ENCODE data around the gene ZNF629. TPM values are rescaled to one million over a fixed set of nuclear protein-coding genes. Genes with fewer than 3 reads are reported as not detected.

ZNF629 gene
- total RNA-seq, 1 experiment from 2014 or later, result 18.4 TPM

- BruUV-seq (replicated peaks), result no TSS peak
- no peak for ATAC-seq
- peaks cover 30% of the 10 kb centered on the region for H3K79me2 ChIP-seq (ENCODE audit: insufficient read depth, low read length)
- no peaks in the 10 kb centered on the region for H3K27me3 ChIP-seq (ENCODE audit: insufficient read depth, low read length)
- peak overlapping the region; percentile 90 for H3K4me2 ChIP-seq (ENCODE audit: low read length)
- ChIA-PET CTCF (no interaction called here), POLR2A (no interaction called here), RAD21 (ENCODE audit: low non-redundant PET in 1 of 2, low total read pairs in 2 of 2, uncharacterized antibody in 2 of 2, unreplicated experiment in 2 of 2) (no interaction called here)
- intact Hi-C loops (cut with micrococcal nuclease), result no loop called here
- DNase-seq (ENCODE audit: low read depth, low spot score), result no peak
- no peaks in the 10 kb centered on the region for H3K9me2 ChIP-seq (ENCODE audit: insufficient read depth)
- H2AFZ ChIP-seq (ENCODE audit: low read depth, low read length, poor library complexity, severe bottlenecking), result no peak overlapping the region
- H3K9ac ChIP-seq (ENCODE audit: low read length), result peak overlapping the region; percentile 73
- no peak overlapping the region for H3K4me3 ChIP-seq (replicated peaks in 1 of 2; ENCODE audit: low read depth in 1 of 2, low read length in 2 of 2)
- H3K36me3 ChIP-seq (ENCODE audit: control insufficient read depth in 1 of 2, insufficient read depth in 2 of 2, low read length in 2 of 2), result peaks cover 34 to 49% of the 10 kb centered on the region in 2 experiments; a peak in 3 of 4 replicates
- no peaks in the 10 kb centered on the region for H4K20me1 ChIP-seq (ENCODE audit: insufficient read depth)
- H3K4me1 ChIP-seq (ENCODE audit: control insufficient read depth in 1 of 2, insufficient read depth in 2 of 2, low read length in 2 of 2), result peaks cover 29 to 36% of the 10 kb centered on the region in 2 experiments
- peak overlapping the region; percentile 72 for H3K27ac ChIP-seq (ENCODE audit: low read depth, low read length)
- TF ChIP-seq RAD21 (IDR thresholded peaks at IDR 0.05; ENCODE audit: low read depth) (no peak), POLR2AphosphoS5 (IDR thresholded peaks at IDR 0.05; ENCODE audit: low read depth, low read length) (no peak; the same call in 1 of the 2 replicates), POLR2A (IDR thresholded peaks at IDR 0.05; ENCODE audit: borderline replicate concordance, extremely low read depth, insufficient read depth, insufficient read length) (no peak), ZNF274 (IDR thresholded peaks at IDR 0.05; ENCODE audit: low read depth, low read length) (no peak), SRF (IDR thresholded peaks at IDR 0.05; ENCODE audit: low read depth) (no peak)
- H3K9me3 ChIP-seq (ENCODE audit: control insufficient read depth in 1 of 2, insufficient read depth in 1 of 2, low read depth in 1 of 2, low read length in 2 of 2), result no peaks in the 10 kb centered on the region
Measured at GRCh38 chr16:30738984-30739951, 47.7 kb downstream of the ZNF629 start.

- DNase-seq (ENCODE audit: low read depth, low spot score), result no peak
- Histone ChIP-seq H3K27me3 (ENCODE audit: insufficient read depth, low read length) (no peaks in the 10 kb centered on the region), H3K9ac (ENCODE audit: low read length) (no peak overlapping the region), H3K36me3 (ENCODE audit: control insufficient read depth in 1 of 2, insufficient read depth in 2 of 2, low read length in 2 of 2) (peaks cover 38 to 47% of the 10 kb centered on the region in 2 experiments; a peak in 3 of 4 replicates), H4K20me1 (ENCODE audit: insufficient read depth) (no peaks in the 10 kb centered on the region), H3K4me2 (ENCODE audit: low read length) (no peak overlapping the region), H3K79me2 (ENCODE audit: insufficient read depth, low read length) (peaks cover 30% of the 10 kb centered on the region), H3K4me3 (replicated peaks in 1 of 2; ENCODE audit: low read depth in 1 of 2, low read length in 2 of 2) (no peak overlapping the region), H3K27ac (ENCODE audit: low read depth, low read length) (no peak overlapping the region; the same call in 1 of the 2 replicates), H3K9me3 (ENCODE audit: control insufficient read depth in 1 of 2, insufficient read depth in 1 of 2, low read depth in 1 of 2, low read length in 2 of 2) (no peaks in the 10 kb centered on the region), H2AFZ (ENCODE audit: low read depth, low read length, poor library complexity, severe bottlenecking) (no peak overlapping the region), H3K4me1 (ENCODE audit: control insufficient read depth in 1 of 2, insufficient read depth in 2 of 2, low read length in 2 of 2) (peaks cover 29 to 36% of the 10 kb centered on the region in 2 experiments), H3K9me2 (ENCODE audit: insufficient read depth) (no peaks in the 10 kb centered on the region)
- TF ChIP-seq FOSL1 (IDR thresholded peaks at IDR 0.05; ENCODE audit: low read depth) (no peak), POLR2AphosphoS5 (IDR thresholded peaks at IDR 0.05; ENCODE audit: low read depth, low read length) (no peak), ATF3 (IDR thresholded peaks at IDR 0.05) (no peak), SRF (IDR thresholded peaks at IDR 0.05; ENCODE audit: low read depth) (no peak), JUND (IDR thresholded peaks at IDR 0.05) (no peak), RAD21 (IDR thresholded peaks at IDR 0.05; ENCODE audit: low read depth) (no peak)
- ChIA-PET CTCF (no interaction called here), RAD21 (ENCODE audit: low non-redundant PET in 1 of 2, low total read pairs in 2 of 2, uncharacterized antibody in 2 of 2, unreplicated experiment in 2 of 2) (no interaction called here), POLR2A (no interaction called here)
- no TSS peak for BruUV-seq (replicated peaks)
- no peak for ATAC-seq
- intact Hi-C loops (cut with micrococcal nuclease), result no loop called here
Measured at GRCh38 chr16:30737794-30738648, 49.0 kb downstream of the ZNF629 start.
